A673 (cell line): Measurements from ENCODE around the gene DNAH10.

Source experiments
- CTCF ChIP-seq: fragments of 300-800, 200-600 bp; sonication (generic); conservative IDR thresholded peaks from 2 replicates; pipeline ENCODE4 v1.5.1; 2017; ENCODE audit warnings: low read depth, mild to moderate bottlenecking, antibody characterized with exemption, low read length, moderate library complexity, mixed read lengths
- EZH2 ChIP-seq: fragments of 200-600 bp; sonication (generic); IDR thresholded peaks from 2 replicates; pipeline ENCODE4 v1.6.1; 2017; ENCODE audit warnings: borderline replicate concordance, low read depth, mild to moderate bottlenecking, mixed read lengths, antibody characterized with exemption, low read length; ENCODE audit not compliant: poor library complexity, severe bottlenecking

GRCh38 chr12:123963821-123964220 is 201.7 kb downstream of the DNAH10 start:
- TF ChIP-seq EZH2, result no peak
- TF ChIP-seq CTCF, result no peak
